H1 (cell line): Measurements from ENCODE around the gene TOM1L2. TPM values are rescaled to one million over a fixed set of nuclear protein-coding genes. Genes with fewer than 3 reads are reported as not detected.

Experiments used
- CTCF ChIA-PET: fragments of 300-600 bp; sonication (Branson Sonifier 250); formaldehyde crosslinking; loops from one replicate; lab custom pipeline; 2021; ENCODE audit not compliant: partially characterized antibody; lab: Charles Lee
- POLR2A ChIA-PET: fragments of 300-600 bp; sonication (Branson Sonifier 250); formaldehyde crosslinking; loops from one replicate; lab custom pipeline; 2021; ENCODE audit warnings: inconsistent platforms; ENCODE audit not compliant: partially characterized antibody; lab: Charles Lee
- DNase-seq, 2 experiments: peaks; one replicate each; pipeline versions ENCODE4 v3.0.0 to v3.0.0-alpha.2; 2010 to 2022; ENCODE audit warnings: low spot score in 2 of 2, low read depth in 1 of 2, mixed read lengths in 1 of 2
- FAIRE-seq: peaks from 2 replicates; lab custom pipeline; 2011; peaks lifted over from hg19 to GRCh38; lab: Jason Lieb, UNC
- H2AFZ ChIP-seq: 2 replicates; pipeline ENCODE4 v1.8.1; 2012; ENCODE audit warnings: low read length, inconsistent platforms
- H2AK5ac ChIP-seq: 2 replicates; pipeline ENCODE4 v1.6.1; 2013; ENCODE audit warnings: low read depth, low read length
- H2BK120ac ChIP-seq: replicated peaks from 2 replicates; pipeline ENCODE3; 2013; ENCODE audit warnings: low read depth, low read length, inconsistent platforms
- H2BK12ac ChIP-seq: 2 replicates; pipeline ENCODE4 v1.6.1; 2013; ENCODE audit warnings: low read depth, low read length
- H2BK15ac ChIP-seq: 2 replicates; pipeline ENCODE4 v1.6.1; 2013; ENCODE audit warnings: low read length
- H2BK20ac ChIP-seq: 2 replicates; pipeline ENCODE4 v1.6.1; 2013; ENCODE audit warnings: low read length
- H2BK5ac ChIP-seq: 2 replicates; pipeline ENCODE4 v1.6.1; 2013; ENCODE audit warnings: low read depth, low read length
- H3K14ac ChIP-seq: 2 replicates; pipeline ENCODE4 v1.6.1; 2013; ENCODE audit warnings: inconsistent platforms; ENCODE audit not compliant: insufficient read length
- H3K18ac ChIP-seq: 2 replicates; pipeline ENCODE4 v1.6.1; 2013; ENCODE audit warnings: low read length; ENCODE audit errors: extremely low read depth
- H3K23ac ChIP-seq: 2 replicates; pipeline ENCODE4 v1.6.1; 2013; ENCODE audit warnings: inconsistent platforms; ENCODE audit not compliant: insufficient read length
- H3K23me2 ChIP-seq: 2 replicates; pipeline ENCODE4 v1.6.1; 2013; ENCODE audit warnings: low read depth, low read length
- H3K27ac ChIP-seq: 2 replicates; pipeline ENCODE4 v1.6.1; 2011; ENCODE audit warnings: low read depth, low read length, inconsistent platforms
- H3K27me3 ChIP-seq, 4 experiments: replicated peaks in 1 of 4; 1 replicate in 1 of 4; 2 replicates in 3 of 4; pipeline versions ENCODE4 v1.6.1 to v1.8.1; 2011 to 2013; ENCODE audit warnings: low read length in 3 of 4, mild to moderate bottlenecking in 3 of 4, inconsistent platforms in 2 of 4, mixed read lengths in 2 of 4, moderate library complexity in 1 of 4; ENCODE audit not compliant: control insufficient read depth in 3 of 4, insufficient read depth in 3 of 4; ENCODE audit errors: extremely low read depth in 1 of 4
- H3K36me3 ChIP-seq, 4 experiments: 2 replicates each; pipeline versions ENCODE4 v1.6.1 to v1.8.1; 2011 to 2013; ENCODE audit warnings: mild to moderate bottlenecking in 4 of 4, low read length in 3 of 4, moderate library complexity in 2 of 4, control low read depth in 1 of 4, inconsistent platforms in 1 of 4; ENCODE audit not compliant: insufficient read depth in 4 of 4, control insufficient read depth in 2 of 4
- H3K4ac ChIP-seq: replicated peaks from 2 replicates; pipeline ENCODE3; 2013; ENCODE audit warnings: low read length, low read depth, mixed read lengths, inconsistent platforms; ENCODE audit not compliant: insufficient read length
- H3K4me1 ChIP-seq, 4 experiments: replicated peaks in 1 of 4; 1 replicate in 1 of 4; 2 replicates in 3 of 4; pipeline versions ENCODE4 v1.6.1 to v1.8.1; 2011 to 2013; ENCODE audit warnings: low read length in 3 of 4, inconsistent platforms in 2 of 4, mixed read lengths in 1 of 4; ENCODE audit not compliant: insufficient read depth in 4 of 4, control insufficient read depth in 3 of 4
- H3K4me2 ChIP-seq, 2 experiments: 2 replicates each; pipeline versions ENCODE4 v1.6.1 to v1.8.1; 2011 to 2013; ENCODE audit warnings: low read depth in 2 of 2, low read length in 2 of 2, control low read depth in 1 of 2, inconsistent platforms in 1 of 2, mild to moderate bottlenecking in 1 of 2; ENCODE audit not compliant: insufficient read depth in 1 of 2
- H3K4me3 ChIP-seq, 4 experiments: fragments of 200-600, 300-600 bp in 1 of 4; sonication (generic), shearing (Covaris generic), sonication (Bioruptor Twin) in 1 of 4; 2 replicates each; pipeline versions ENCODE4 v1.5.1 to v1.8.1; 2011 to 2016; ENCODE audit warnings: low read length in 4 of 4, low read depth in 3 of 4, control low read depth in 2 of 4, inconsistent platforms in 2 of 4, mild to moderate bottlenecking in 2 of 4, mixed read lengths in 1 of 4, moderate library complexity in 1 of 4; ENCODE audit not compliant: insufficient read depth in 2 of 4; ENCODE audit errors: extremely low read depth in 1 of 4
- H3K56ac ChIP-seq: replicated peaks from 2 replicates; pipeline ENCODE3; 2013; ENCODE audit warnings: low read depth, mild to moderate bottlenecking, mixed read lengths, low read length, inconsistent platforms; ENCODE audit not compliant: insufficient read length
- H3K79me1 ChIP-seq: 2 replicates; pipeline ENCODE4 v1.6.1; 2013; ENCODE audit warnings: low read depth, low read length, control low read depth
- H3K79me2 ChIP-seq, 2 experiments: 2 replicates each; pipeline versions ENCODE4 v1.6.1 to v1.8.1; 2012 to 2013; ENCODE audit warnings: low read length in 2 of 2, mild to moderate bottlenecking in 2 of 2, inconsistent platforms in 1 of 2; ENCODE audit not compliant: insufficient read depth in 2 of 2, control insufficient read depth in 1 of 2
- H3K9ac ChIP-seq, 4 experiments: replicated peaks in 1 of 4; 1 replicate in 1 of 4; 2 replicates in 3 of 4; pipeline versions ENCODE4 v1.6.1 to v1.8.1; 2011 to 2013; ENCODE audit warnings: low read depth in 3 of 4, low read length in 3 of 4, control low read depth in 2 of 4, mild to moderate bottlenecking in 2 of 4, moderate library complexity in 2 of 4, inconsistent platforms in 1 of 4; ENCODE audit errors: extremely low read depth in 1 of 4
- H3K9me3 ChIP-seq, 2 experiments: 2 replicates each; pipeline versions ENCODE4 v1.6.1 to v1.8.1; 2012 to 2013; ENCODE audit warnings: mild to moderate bottlenecking in 2 of 2, moderate library complexity in 2 of 2, control low read depth in 1 of 2, inconsistent platforms in 1 of 2, low read depth in 1 of 2, low read length in 1 of 2, mixed read lengths in 1 of 2; ENCODE audit not compliant: insufficient read depth in 2 of 2
- H4K20me1 ChIP-seq, 2 experiments: replicated peaks in 1 of 2; 2 replicates each; pipeline versions ENCODE3 to v1.8.1; 2011 to 2013; ENCODE audit warnings: inconsistent platforms in 2 of 2, low read length in 2 of 2, mild to moderate bottlenecking in 1 of 2; ENCODE audit not compliant: insufficient read depth in 2 of 2, control insufficient read depth in 1 of 2
- H4K5ac ChIP-seq: 2 replicates; pipeline ENCODE4 v1.6.1; 2013; ENCODE audit warnings: low read length, low read depth, mixed read lengths, inconsistent platforms; ENCODE audit not compliant: insufficient read length
- H4K8ac ChIP-seq: 2 replicates; pipeline ENCODE4 v1.8.0; 2013; ENCODE audit warnings: mild to moderate bottlenecking, moderate library complexity, low read length, inconsistent platforms; ENCODE audit not compliant: insufficient read depth; ENCODE audit errors: extremely low read depth
- H4K91ac ChIP-seq: replicated peaks from 2 replicates; pipeline ENCODE3; 2013; ENCODE audit warnings: low read length, mixed read lengths, inconsistent platforms; ENCODE audit not compliant: insufficient read length
- ASH2L ChIP-seq: fragments of 200-600, 300-600 bp; sonication (generic); IDR thresholded peaks from one replicate; pipeline ENCODE4 v1.7.1; 2017; ENCODE audit warnings: low read length
- BACH1 ChIP-seq: IDR thresholded peaks from 2 replicates; pipeline ENCODE4 v1.6.1; 2012; ENCODE audit warnings: low read length, improper control_type of control experiment
- CTCF ChIP-seq, 3 experiments: IDR thresholded peaks; 1 replicate in 2 of 3; 2 replicates in 1 of 3; pipeline versions ENCODE4 v1.5.1 to v1.6.1; 2011; ENCODE audit warnings: low read length in 3 of 3, mild to moderate bottlenecking in 3 of 3, inconsistent platforms in 2 of 3, low read depth in 1 of 3, moderate library complexity in 1 of 3; ENCODE audit not compliant: insufficient read depth in 1 of 3; ENCODE audit errors: control extremely low read depth in 1 of 3
- EP300 ChIP-seq, 2 experiments: IDR thresholded peaks; 1 replicate in 1 of 2; 2 replicates in 1 of 2; pipeline ENCODE4 v1.6.1; 2011 to 2012; ENCODE audit warnings: low read depth in 2 of 2, low read length in 2 of 2, mild to moderate bottlenecking in 2 of 2, borderline replicate concordance in 1 of 2, inconsistent platforms in 1 of 2, moderate library complexity in 1 of 2
- POU5F1 ChIP-seq: IDR thresholded peaks from 2 replicates; pipeline ENCODE4 v1.6.1; 2011; ENCODE audit warnings: low read depth, mild to moderate bottlenecking, low read length, moderate library complexity
- RAD21 ChIP-seq, 2 experiments: IDR thresholded peaks in 1 of 2; conservative IDR thresholded peaks in 1 of 2; 2 replicates each; pipeline ENCODE4 v1.6.1; 2011; ENCODE audit warnings: low read depth in 2 of 2, low read length in 2 of 2, improper control_type of control experiment in 1 of 2, inconsistent platforms in 1 of 2, mild to moderate bottlenecking in 1 of 2, moderate library complexity in 1 of 2
- TAF7 ChIP-seq: optimal IDR thresholded peaks from 2 replicates; pipeline ENCODE3; 2011; ENCODE audit warnings: low read depth, mild to moderate bottlenecking, inconsistent platforms, low read length, moderate library complexity, borderline replicate concordance
- ZNF274 ChIP-seq: IDR thresholded peaks from 2 replicates; pipeline ENCODE4 v1.7.0; 2012; ENCODE audit warnings: low read length, borderline replicate concordance; ENCODE audit errors: extremely low read depth
- WGBS, 2 experiments: shearing (Covaris generic) in 1 of 2; methylation state at CpG; one replicate each; pipeline versions ENCODE4 v1.1.6 to v1.1.7; 2013 to 2015; ENCODE audit warnings: low lambda C conversion rate in 2 of 2, mixed read lengths in 2 of 2, inconsistent platforms in 1 of 2, low coverage in 1 of 2, missing lambda C conversion rate in 1 of 2; ENCODE audit not compliant: insufficient replicate concordance in 2 of 2, insufficient coverage in 1 of 2, insufficient read length in 1 of 2; ENCODE audit errors: extremely low coverage in 1 of 2, missing lambda C conversion rate in 1 of 2; 5-methylcytosine and 5-hydroxymethylcytosine counted together
- polyA plus RNA-seq, 7 experiments: library from polyadenylated mRNA; depleted of rRNA in 3 of 7; stranded (reverse) in 5 of 7; unstranded in 2 of 7; fragments of >200 nt in 5 of 7; fragments of 200-250 nt in 2 of 7; gene quantifications; 1 replicate in 5 of 7; 2 replicates in 1 of 7; 4 replicates in 1 of 7; pipeline versions ENCODE4 v1.2.1 to v1.2.3, GENCODE V29; 2011 to 2013; ENCODE audit warnings: missing spikeins in 2 of 7, mixed read lengths in 2 of 7
- total RNA-seq: library from RNA; stranded (reverse); fragmentation: NEBNext Ultra II Directional; extraction: Animal tissue kit (Norgen Biotek cat#: 25700); gene quantifications from 2 replicates; pipeline ENCODE4 v1.2.1, GENCODE V29; 2021

Gene TOM1L2
- total and polyA plus RNA-seq, 2 of the 8 experiments (the other 6 are each of a cell fraction or from before 2014, with no cell fraction given) = 2.0 to 3.4 TPM

- Histone ChIP-seq H3K4me3 (no peak overlapping the region), H2BK15ac (no peak overlapping the region), H3K4me2 (no peak overlapping the region), H3K56ac (no peak overlapping the region), H2BK5ac (no peak overlapping the region), H3K23me2 (no peaks in the 10 kb centered on the region; the same call in 1 of the 2 replicates), H4K5ac (no peak overlapping the region), H2BK12ac (no peak overlapping the region), H3K9ac (no peak overlapping the region), H3K27ac (no peak overlapping the region), H3K79me2 (peaks cover 2 to 17% of the 10 kb centered on the region in 2 experiments; a peak in 2 of 4 replicates), H3K36me3 (peaks cover 23 to 60% (median 42%) of the 10 kb centered on the region in 4 experiments; a peak in 7 of 8 replicates), H3K14ac (no peak overlapping the region), H3K9me3 (no peaks in the 10 kb centered on the region), H3K27me3 (no peaks in the 10 kb centered on the region), H4K91ac (no peak overlapping the region), H4K8ac (peak overlapping the region; percentile 18; the same call in 1 of the 2 replicates), H2BK120ac (no peak overlapping the region), H4K20me1 (peaks cover 29 to 44% of the 10 kb centered on the region in 2 experiments), H3K4me1 (peaks cover 0 to 15% (median 5%) of the 10 kb centered on the region in 4 experiments; a peak in 6 of 7 replicates), H2BK20ac (no peak overlapping the region), H2AFZ (no peak overlapping the region), H3K18ac (no peak overlapping the region), H3K23ac (no peak overlapping the region), H3K79me1 (peaks cover 21% of the 10 kb centered on the region), H2AK5ac (no peak overlapping the region), H3K4ac (no peak overlapping the region)
- no peak for DNase-seq
- no peak for FAIRE-seq
- WGBS, 2 experiments = 91% methylated on average over 22 of the region's 24 CpGs; no CpG with 5 or more reads in 1 of the 2 experiments
- POLR2A ChIA-PET = interaction anchor here (0.6 to 24.7 kb wide), 2 partner anchors 13 to 47 kb away, joined by 3 to 532 read pairs; partner anchors contain the start of gene SREBF1
- CTCF ChIA-PET = interaction anchor here (0.6 to 18.1 kb wide), 6 partner anchors 10 to 86 kb away, joined by 3 to 375 read pairs (median 4); no protein-coding TSS in a partner anchor
- TF ChIP-seq BACH1 = no peak
- peak in 1 of 2 experiments; percentile 24; a peak in 1 of 4 replicates for TF ChIP-seq RAD21 (IDR thresholded peaks at IDR 0.05 in 1 of 2, conservative IDR thresholded peaks at IDR 0.05 in 1 of 2; ENCODE audit: low read depth in 2 of 2, low read length in 2 of 2)
- no peak for TF ChIP-seq EP300 (IDR thresholded peaks at IDR 0.05; ENCODE audit: borderline replicate concordance in 1 of 2, low read depth in 2 of 2, low read length in 2 of 2)
- TF ChIP-seq POU5F1 = no peak
- TF ChIP-seq TAF7 = no peak
- no peak for TF ChIP-seq ZNF274
- TF ChIP-seq ASH2L = no peak
- TF ChIP-seq CTCF (IDR thresholded peaks at IDR 0.05; ENCODE audit: control extremely low read depth in 1 of 3, insufficient read depth in 1 of 3, low read depth in 1 of 3, low read length in 3 of 3) = peak in 2 of 3 experiments; percentile 12 to 19; a peak in 2 of 4 replicates
These were observed 155.2 kb downstream of the TOM1L2 start for GRCh38 chr17:17816831-17817551.
